ENCODE data around the gene CDH22. TPM values are rescaled to one million over a fixed set of nuclear protein-coding genes. Genes with fewer than 3 reads are reported as not detected.

Gene CDH22
- total and polyA plus RNA-seq, 10 of the 15 experiments (the other 5 are each of a cell fraction or from before 2014, with no cell fraction given): not detected

DNA sequence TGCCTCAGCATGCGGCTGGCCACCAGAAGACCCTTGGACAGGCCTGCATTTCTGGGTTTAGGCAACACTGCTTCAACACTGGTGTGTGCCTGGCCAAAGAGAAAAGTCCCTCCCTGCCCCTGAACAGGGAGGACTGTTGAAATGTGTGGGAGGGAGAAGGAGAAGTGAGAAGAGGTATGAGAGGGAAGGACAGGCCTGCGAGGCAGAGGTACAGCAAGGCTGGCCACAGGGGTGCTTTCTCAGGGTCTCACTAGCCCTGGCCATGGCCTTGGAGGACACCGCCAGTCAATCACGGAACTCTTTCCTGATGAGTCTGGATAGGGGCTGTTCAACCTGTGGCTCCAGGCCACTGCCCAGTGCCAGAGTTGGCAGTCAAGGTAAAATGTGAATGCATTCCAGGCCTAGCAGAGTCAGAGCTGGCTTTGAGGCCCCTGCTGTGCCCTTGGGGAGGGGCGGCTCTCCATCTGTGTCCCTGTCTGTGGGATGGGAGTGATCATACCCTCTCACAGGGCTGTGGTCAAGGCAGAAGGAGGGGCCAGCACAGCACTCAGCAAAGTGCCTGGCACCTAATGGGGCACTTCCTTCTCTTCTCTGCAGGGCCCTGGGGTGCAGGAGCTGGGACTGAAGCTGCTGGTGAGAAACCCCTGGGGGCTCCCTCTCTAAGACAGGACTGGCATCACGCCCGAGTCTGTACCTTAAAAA, 43.2 kb upstream of the CDH22 start (continued):
- TF ChIP-seq NFXL1 (IDR thresholded peaks at IDR 0.05; ENCODE audit: borderline replicate concordance) (no peak), YBX1 (IDR thresholded peaks at IDR 0.05) (no peak), GATAD2B (conservative IDR thresholded peaks at IDR 0.05; ENCODE audit: low read depth) (peak; percentile 46; the same call in 1 of the 2 replicates), RBBP5 (conservative IDR thresholded peaks at IDR 0.05) (no peak), GABPA (IDR thresholded peaks at IDR 0.05; ENCODE audit: low read depth) (no peak), NR2C2 (IDR thresholded peaks at IDR 0.05; ENCODE audit: borderline replicate concordance, control insufficient read depth, insufficient read length, low read depth) (no peak), KAT2A (conservative IDR thresholded peaks at IDR 0.05; ENCODE audit: control insufficient read depth, low read depth, low read length) (no peak), EP300 (IDR thresholded peaks at IDR 0.05; ENCODE audit: borderline replicate concordance in 1 of 2, control insufficient read depth in 1 of 2, low read depth in 2 of 2, low read length in 2 of 2) (peak in 1 of 2 experiments; percentile 58; a peak in 1 of 4 replicates), PAX5 (IDR thresholded peaks at IDR 0.05; ENCODE audit: borderline replicate concordance, low read depth, low read length) (no peak), MXI1 (IDR thresholded peaks at IDR 0.05; ENCODE audit: low read depth, low read length) (no peak), TARDBP (IDR thresholded peaks at IDR 0.05; ENCODE audit: borderline replicate concordance) (no peak), SPI1 (IDR thresholded peaks at IDR 0.05; ENCODE audit: borderline replicate concordance, insufficient read depth, low read depth, low read length) (peak; percentile 90), EED (IDR thresholded peaks at IDR 0.05; ENCODE audit: low read depth) (no peak), TBL1XR1 (IDR thresholded peaks at IDR 0.05; ENCODE audit: low read depth, low read length) (no peak)
- TF ChIP-seq, protein P1, sequence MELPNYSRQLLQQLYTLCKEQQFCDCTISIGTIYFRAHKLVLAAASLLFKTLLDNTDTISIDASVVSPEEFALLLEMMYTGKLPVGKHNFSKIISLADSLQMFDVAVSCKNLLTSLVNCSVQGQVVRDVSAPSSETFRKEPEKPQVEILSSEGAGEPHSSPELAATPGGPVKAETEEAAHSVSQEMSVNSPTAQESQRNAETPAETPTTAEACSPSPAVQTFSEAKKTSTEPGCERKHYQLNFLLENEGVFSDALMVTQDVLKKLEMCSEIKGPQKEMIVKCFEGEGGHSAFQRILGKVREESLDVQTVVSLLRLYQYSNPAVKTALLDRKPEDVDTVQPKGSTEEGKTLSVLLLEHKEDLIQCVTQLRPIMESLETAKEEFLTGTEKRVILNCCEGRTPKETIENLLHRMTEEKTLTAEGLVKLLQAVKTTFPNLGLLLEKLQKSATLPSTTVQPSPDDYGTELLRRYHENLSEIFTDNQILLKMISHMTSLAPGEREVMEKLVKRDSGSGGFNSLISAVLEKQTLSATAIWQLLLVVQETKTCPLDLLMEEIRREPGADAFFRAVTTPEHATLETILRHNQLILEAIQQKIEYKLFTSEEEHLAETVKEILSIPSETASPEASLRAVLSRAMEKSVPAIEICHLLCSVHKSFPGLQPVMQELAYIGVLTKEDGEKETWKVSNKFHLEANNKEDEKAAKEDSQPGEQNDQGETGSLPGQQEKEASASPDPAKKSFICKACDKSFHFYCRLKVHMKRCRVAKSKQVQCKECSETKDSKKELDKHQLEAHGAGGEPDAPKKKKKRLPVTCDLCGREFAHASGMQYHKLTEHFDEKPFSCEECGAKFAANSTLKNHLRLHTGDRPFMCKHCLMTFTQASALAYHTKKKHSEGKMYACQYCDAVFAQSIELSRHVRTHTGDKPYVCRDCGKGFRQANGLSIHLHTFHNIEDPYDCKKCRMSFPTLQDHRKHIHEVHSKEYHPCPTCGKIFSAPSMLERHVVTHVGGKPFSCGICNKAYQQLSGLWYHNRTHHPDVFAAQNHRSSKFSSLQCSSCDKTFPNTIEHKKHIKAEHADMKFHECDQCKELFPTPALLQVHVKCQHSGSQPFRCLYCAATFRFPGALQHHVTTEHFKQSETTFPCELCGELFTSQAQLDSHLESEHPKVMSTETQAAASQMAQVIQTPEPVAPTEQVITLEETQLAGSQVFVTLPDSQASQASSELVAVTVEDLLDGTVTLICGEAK (IDR thresholded peaks at IDR 0.05; ENCODE audit: borderline replicate concordance): no peak
- TF ChIP-seq, protein P2, sequence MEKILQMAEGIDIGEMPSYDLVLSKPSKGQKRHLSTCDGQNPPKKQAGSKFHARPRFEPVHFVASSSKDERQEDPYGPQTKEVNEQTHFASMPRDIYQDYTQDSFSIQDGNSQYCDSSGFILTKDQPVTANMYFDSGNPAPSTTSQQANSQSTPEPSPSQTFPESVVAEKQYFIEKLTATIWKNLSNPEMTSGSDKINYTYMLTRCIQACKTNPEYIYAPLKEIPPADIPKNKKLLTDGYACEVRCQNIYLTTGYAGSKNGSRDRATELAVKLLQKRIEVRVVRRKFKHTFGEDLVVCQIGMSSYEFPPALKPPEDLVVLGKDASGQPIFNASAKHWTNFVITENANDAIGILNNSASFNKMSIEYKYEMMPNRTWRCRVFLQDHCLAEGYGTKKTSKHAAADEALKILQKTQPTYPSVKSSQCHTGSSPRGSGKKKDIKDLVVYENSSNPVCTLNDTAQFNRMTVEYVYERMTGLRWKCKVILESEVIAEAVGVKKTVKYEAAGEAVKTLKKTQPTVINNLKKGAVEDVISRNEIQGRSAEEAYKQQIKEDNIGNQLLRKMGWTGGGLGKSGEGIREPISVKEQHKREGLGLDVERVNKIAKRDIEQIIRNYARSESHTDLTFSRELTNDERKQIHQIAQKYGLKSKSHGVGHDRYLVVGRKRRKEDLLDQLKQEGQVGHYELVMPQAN (conservative IDR thresholded peaks at IDR 0.05): no peak
- TF ChIP-seq, protein P3, sequence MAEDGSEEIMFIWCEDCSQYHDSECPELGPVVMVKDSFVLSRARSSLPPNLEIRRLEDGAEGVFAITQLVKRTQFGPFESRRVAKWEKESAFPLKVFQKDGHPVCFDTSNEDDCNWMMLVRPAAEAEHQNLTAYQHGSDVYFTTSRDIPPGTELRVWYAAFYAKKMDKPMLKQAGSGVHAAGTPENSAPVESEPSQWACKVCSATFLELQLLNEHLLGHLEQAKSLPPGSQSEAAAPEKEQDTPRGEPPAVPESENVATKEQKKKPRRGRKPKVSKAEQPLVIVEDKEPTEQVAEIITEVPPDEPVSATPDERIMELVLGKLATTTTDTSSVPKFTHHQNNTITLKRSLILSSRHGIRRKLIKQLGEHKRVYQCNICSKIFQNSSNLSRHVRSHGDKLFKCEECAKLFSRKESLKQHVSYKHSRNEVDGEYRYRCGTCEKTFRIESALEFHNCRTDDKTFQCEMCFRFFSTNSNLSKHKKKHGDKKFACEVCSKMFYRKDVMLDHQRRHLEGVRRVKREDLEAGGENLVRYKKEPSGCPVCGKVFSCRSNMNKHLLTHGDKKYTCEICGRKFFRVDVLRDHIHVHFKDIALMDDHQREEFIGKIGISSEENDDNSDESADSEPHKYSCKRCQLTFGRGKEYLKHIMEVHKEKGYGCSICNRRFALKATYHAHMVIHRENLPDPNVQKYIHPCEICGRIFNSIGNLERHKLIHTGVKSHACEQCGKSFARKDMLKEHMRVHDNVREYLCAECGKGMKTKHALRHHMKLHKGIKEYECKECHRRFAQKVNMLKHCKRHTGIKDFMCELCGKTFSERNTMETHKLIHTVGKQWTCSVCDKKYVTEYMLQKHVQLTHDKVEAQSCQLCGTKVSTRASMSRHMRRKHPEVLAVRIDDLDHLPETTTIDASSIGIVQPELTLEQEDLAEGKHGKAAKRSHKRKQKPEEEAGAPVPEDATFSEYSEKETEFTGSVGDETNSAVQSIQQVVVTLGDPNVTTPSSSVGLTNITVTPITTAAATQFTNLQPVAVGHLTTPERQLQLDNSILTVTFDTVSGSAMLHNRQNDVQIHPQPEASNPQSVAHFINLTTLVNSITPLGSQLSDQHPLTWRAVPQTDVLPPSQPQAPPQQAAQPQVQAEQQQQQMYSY (CRISPR knock-in tag; IDR thresholded peaks at IDR 0.05): no peak
- TF ChIP-seq, protein P4, sequence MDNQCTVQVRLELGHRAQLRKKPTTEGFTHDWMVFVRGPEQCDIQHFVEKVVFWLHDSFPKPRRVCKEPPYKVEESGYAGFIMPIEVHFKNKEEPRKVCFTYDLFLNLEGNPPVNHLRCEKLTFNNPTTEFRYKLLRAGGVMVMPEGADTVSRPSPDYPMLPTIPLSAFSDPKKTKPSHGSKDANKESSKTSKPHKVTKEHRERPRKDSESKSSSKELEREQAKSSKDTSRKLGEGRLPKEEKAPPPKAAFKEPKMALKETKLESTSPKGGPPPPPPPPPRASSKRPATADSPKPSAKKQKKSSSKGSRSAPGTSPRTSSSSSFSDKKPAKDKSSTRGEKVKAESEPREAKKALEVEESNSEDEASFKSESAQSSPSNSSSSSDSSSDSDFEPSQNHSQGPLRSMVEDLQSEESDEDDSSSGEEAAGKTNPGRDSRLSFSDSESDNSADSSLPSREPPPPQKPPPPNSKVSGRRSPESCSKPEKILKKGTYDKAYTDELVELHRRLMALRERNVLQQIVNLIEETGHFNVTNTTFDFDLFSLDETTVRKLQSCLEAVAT (IDR thresholded peaks at IDR 0.05): no peak

Measured in GM12878 (cell line).